H1 (cell line): ENCODE measurements around the gene OTOP3. TPM values are rescaled to one million over a fixed set of nuclear protein-coding genes. Genes with fewer than 3 reads are reported as not detected.

ENCODE experiments used
- CTCF ChIA-PET: fragments of 300-600 bp; sonication (Branson Sonifier 250); formaldehyde crosslinking; loops from one replicate; lab custom pipeline; 2021; ENCODE audit not compliant: partially characterized antibody; lab: Charles Lee
- POLR2A ChIA-PET: fragments of 300-600 bp; sonication (Branson Sonifier 250); formaldehyde crosslinking; loops from one replicate; lab custom pipeline; 2021; ENCODE audit warnings: inconsistent platforms; ENCODE audit not compliant: partially characterized antibody; lab: Charles Lee
- DNase-seq, 2 experiments: peaks; one replicate each; pipeline versions ENCODE4 v3.0.0 to v3.0.0-alpha.2; 2010 to 2022; ENCODE audit warnings: low spot score in 2 of 2, low read depth in 1 of 2, mixed read lengths in 1 of 2
- FAIRE-seq: peaks from 2 replicates; lab custom pipeline; 2011; peaks lifted over from hg19 to GRCh38; lab: Jason Lieb, UNC
- H2AFZ ChIP-seq: 2 replicates; pipeline ENCODE4 v1.8.1; 2012; ENCODE audit warnings: low read length, inconsistent platforms
- H2AK5ac ChIP-seq: 2 replicates; pipeline ENCODE4 v1.6.1; 2013; ENCODE audit warnings: low read depth, low read length
- H2BK120ac ChIP-seq: replicated peaks from 2 replicates; pipeline ENCODE3; 2013; ENCODE audit warnings: low read depth, low read length, inconsistent platforms
- H2BK12ac ChIP-seq: 2 replicates; pipeline ENCODE4 v1.6.1; 2013; ENCODE audit warnings: low read depth, low read length
- H2BK15ac ChIP-seq: 2 replicates; pipeline ENCODE4 v1.6.1; 2013; ENCODE audit warnings: low read length
- H2BK20ac ChIP-seq: 2 replicates; pipeline ENCODE4 v1.6.1; 2013; ENCODE audit warnings: low read length
- H2BK5ac ChIP-seq: 2 replicates; pipeline ENCODE4 v1.6.1; 2013; ENCODE audit warnings: low read depth, low read length
- H3K14ac ChIP-seq: 2 replicates; pipeline ENCODE4 v1.6.1; 2013; ENCODE audit warnings: inconsistent platforms; ENCODE audit not compliant: insufficient read length
- H3K18ac ChIP-seq: 2 replicates; pipeline ENCODE4 v1.6.1; 2013; ENCODE audit warnings: low read length; ENCODE audit errors: extremely low read depth
- H3K23ac ChIP-seq: 2 replicates; pipeline ENCODE4 v1.6.1; 2013; ENCODE audit warnings: inconsistent platforms; ENCODE audit not compliant: insufficient read length
- H3K23me2 ChIP-seq: 2 replicates; pipeline ENCODE4 v1.6.1; 2013; ENCODE audit warnings: low read depth, low read length
- H3K27ac ChIP-seq: 2 replicates; pipeline ENCODE4 v1.6.1; 2011; ENCODE audit warnings: low read depth, low read length, inconsistent platforms
- H3K27me3 ChIP-seq, 4 experiments: replicated peaks in 1 of 4; 1 replicate in 1 of 4; 2 replicates in 3 of 4; pipeline versions ENCODE4 v1.6.1 to v1.8.1; 2011 to 2013; ENCODE audit warnings: low read length in 3 of 4, mild to moderate bottlenecking in 3 of 4, inconsistent platforms in 2 of 4, mixed read lengths in 2 of 4, moderate library complexity in 1 of 4; ENCODE audit not compliant: control insufficient read depth in 3 of 4, insufficient read depth in 3 of 4; ENCODE audit errors: extremely low read depth in 1 of 4
- H3K36me3 ChIP-seq, 4 experiments: 2 replicates each; pipeline versions ENCODE4 v1.6.1 to v1.8.1; 2011 to 2013; ENCODE audit warnings: mild to moderate bottlenecking in 4 of 4, low read length in 3 of 4, moderate library complexity in 2 of 4, control low read depth in 1 of 4, inconsistent platforms in 1 of 4; ENCODE audit not compliant: insufficient read depth in 4 of 4, control insufficient read depth in 2 of 4
- H3K4ac ChIP-seq: replicated peaks from 2 replicates; pipeline ENCODE3; 2013; ENCODE audit warnings: low read length, low read depth, mixed read lengths, inconsistent platforms; ENCODE audit not compliant: insufficient read length
- H3K4me1 ChIP-seq, 4 experiments: replicated peaks in 1 of 4; 1 replicate in 1 of 4; 2 replicates in 3 of 4; pipeline versions ENCODE4 v1.6.1 to v1.8.1; 2011 to 2013; ENCODE audit warnings: low read length in 3 of 4, inconsistent platforms in 2 of 4, mixed read lengths in 1 of 4; ENCODE audit not compliant: insufficient read depth in 4 of 4, control insufficient read depth in 3 of 4
- H3K4me2 ChIP-seq, 2 experiments: 2 replicates each; pipeline versions ENCODE4 v1.6.1 to v1.8.1; 2011 to 2013; ENCODE audit warnings: low read depth in 2 of 2, low read length in 2 of 2, control low read depth in 1 of 2, inconsistent platforms in 1 of 2, mild to moderate bottlenecking in 1 of 2; ENCODE audit not compliant: insufficient read depth in 1 of 2
- H3K4me3 ChIP-seq, 4 experiments: fragments of 200-600, 300-600 bp in 1 of 4; sonication (generic), shearing (Covaris generic), sonication (Bioruptor Twin) in 1 of 4; 2 replicates each; pipeline versions ENCODE4 v1.5.1 to v1.8.1; 2011 to 2016; ENCODE audit warnings: low read length in 4 of 4, low read depth in 3 of 4, control low read depth in 2 of 4, inconsistent platforms in 2 of 4, mild to moderate bottlenecking in 2 of 4, mixed read lengths in 1 of 4, moderate library complexity in 1 of 4; ENCODE audit not compliant: insufficient read depth in 2 of 4; ENCODE audit errors: extremely low read depth in 1 of 4
- H3K56ac ChIP-seq: replicated peaks from 2 replicates; pipeline ENCODE3; 2013; ENCODE audit warnings: low read depth, mild to moderate bottlenecking, mixed read lengths, low read length, inconsistent platforms; ENCODE audit not compliant: insufficient read length
- H3K79me1 ChIP-seq: 2 replicates; pipeline ENCODE4 v1.6.1; 2013; ENCODE audit warnings: low read depth, low read length, control low read depth
- H3K79me2 ChIP-seq, 2 experiments: 2 replicates each; pipeline versions ENCODE4 v1.6.1 to v1.8.1; 2012 to 2013; ENCODE audit warnings: low read length in 2 of 2, mild to moderate bottlenecking in 2 of 2, inconsistent platforms in 1 of 2; ENCODE audit not compliant: insufficient read depth in 2 of 2, control insufficient read depth in 1 of 2
- H3K9ac ChIP-seq, 4 experiments: replicated peaks in 1 of 4; 1 replicate in 1 of 4; 2 replicates in 3 of 4; pipeline versions ENCODE4 v1.6.1 to v1.8.1; 2011 to 2013; ENCODE audit warnings: low read depth in 3 of 4, low read length in 3 of 4, control low read depth in 2 of 4, mild to moderate bottlenecking in 2 of 4, moderate library complexity in 2 of 4, inconsistent platforms in 1 of 4; ENCODE audit errors: extremely low read depth in 1 of 4
- H3K9me3 ChIP-seq, 2 experiments: 2 replicates each; pipeline versions ENCODE4 v1.6.1 to v1.8.1; 2012 to 2013; ENCODE audit warnings: mild to moderate bottlenecking in 2 of 2, moderate library complexity in 2 of 2, control low read depth in 1 of 2, inconsistent platforms in 1 of 2, low read depth in 1 of 2, low read length in 1 of 2, mixed read lengths in 1 of 2; ENCODE audit not compliant: insufficient read depth in 2 of 2
- H4K20me1 ChIP-seq, 2 experiments: replicated peaks in 1 of 2; 2 replicates each; pipeline versions ENCODE3 to v1.8.1; 2011 to 2013; ENCODE audit warnings: inconsistent platforms in 2 of 2, low read length in 2 of 2, mild to moderate bottlenecking in 1 of 2; ENCODE audit not compliant: insufficient read depth in 2 of 2, control insufficient read depth in 1 of 2
- H4K5ac ChIP-seq: 2 replicates; pipeline ENCODE4 v1.6.1; 2013; ENCODE audit warnings: low read length, low read depth, mixed read lengths, inconsistent platforms; ENCODE audit not compliant: insufficient read length
- H4K8ac ChIP-seq: 2 replicates; pipeline ENCODE4 v1.8.0; 2013; ENCODE audit warnings: mild to moderate bottlenecking, moderate library complexity, low read length, inconsistent platforms; ENCODE audit not compliant: insufficient read depth; ENCODE audit errors: extremely low read depth
- H4K91ac ChIP-seq: replicated peaks from 2 replicates; pipeline ENCODE3; 2013; ENCODE audit warnings: low read length, mixed read lengths, inconsistent platforms; ENCODE audit not compliant: insufficient read length
- ATF3 ChIP-seq: IDR thresholded peaks from 2 replicates; pipeline ENCODE4 v1.6.1; 2011; ENCODE audit warnings: low read depth, mild to moderate bottlenecking, low read length; ENCODE audit not compliant: insufficient read depth
- CBX5 ChIP-seq: fragments of 300-800, 300-1000 bp; sonication (generic); IDR thresholded peaks from 2 replicates; pipeline ENCODE4 v1.7.1; 2016; ENCODE audit warnings: antibody characterized with exemption, low read length, low read depth
- CBX8 ChIP-seq: fragments of 300-800, 300-1000 bp; sonication (generic); IDR thresholded peaks from 2 replicates; pipeline ENCODE4 v1.7.1; 2016; ENCODE audit warnings: low read depth, low read length, borderline replicate concordance
- HDAC2 ChIP-seq, 2 experiments: fragments of 300-600 bp in 1 of 2; sonication (generic) in 1 of 2; IDR thresholded peaks; 2 replicates each; pipeline ENCODE4 v1.6.1; 2011 to 2012; ENCODE audit warnings: low read depth in 2 of 2, low read length in 2 of 2, mild to moderate bottlenecking in 2 of 2, moderate library complexity in 2 of 2, borderline replicate concordance in 1 of 2, inconsistent platforms in 1 of 2
- HDAC6 ChIP-seq: IDR thresholded peaks from one replicate; pipeline ENCODE4 v1.7.1; 2012; ENCODE audit warnings: low read depth, mild to moderate bottlenecking, inconsistent platforms, low read length, moderate library complexity
- KDM4A ChIP-seq: IDR thresholded peaks from one replicate; pipeline ENCODE4 v1.7.1; 2012; ENCODE audit warnings: low read depth, mild to moderate bottlenecking, moderate library complexity, low read length, inconsistent platforms; ENCODE audit not compliant: severe bottlenecking
- PHF8 ChIP-seq: fragments of 200-600 bp; sonication (generic); conservative IDR thresholded peaks from 2 replicates; pipeline ENCODE4 v1.7.1; 2012; ENCODE audit warnings: low read depth, mild to moderate bottlenecking, inconsistent platforms, low read length, moderate library complexity
- POLR2A ChIP-seq, 2 experiments: IDR thresholded peaks; 1 replicate in 1 of 2; 2 replicates in 1 of 2; pipeline ENCODE4 v1.6.1; 2011; ENCODE audit warnings: low read depth in 2 of 2, low read length in 2 of 2, mild to moderate bottlenecking in 2 of 2; ENCODE audit errors: control extremely low read depth in 1 of 2
- RBBP5 ChIP-seq: IDR thresholded peaks from 2 replicates; pipeline ENCODE4 v1.7.1; 2012; ENCODE audit warnings: low read depth, mild to moderate bottlenecking, inconsistent platforms, low read length, moderate library complexity, borderline replicate concordance
- SUZ12 ChIP-seq: fragments of 200-600 bp; sonication (generic); IDR thresholded peaks from 2 replicates; pipeline ENCODE4 v1.6.1; 2012; ENCODE audit warnings: mild to moderate bottlenecking, inconsistent platforms, low read length, moderate library complexity, mixed read lengths
- ZNF274 ChIP-seq: IDR thresholded peaks from 2 replicates; pipeline ENCODE4 v1.7.0; 2012; ENCODE audit warnings: low read length, borderline replicate concordance; ENCODE audit errors: extremely low read depth
- whole genome bisulfite sequencing, 2 experiments: shearing (Covaris generic) in 1 of 2; methylation state at CpG; one replicate each; pipeline versions ENCODE4 v1.1.6 to v1.1.7; 2013 to 2015; ENCODE audit warnings: low lambda C conversion rate in 2 of 2, mixed read lengths in 2 of 2, inconsistent platforms in 1 of 2, low coverage in 1 of 2, missing lambda C conversion rate in 1 of 2; ENCODE audit not compliant: insufficient replicate concordance in 2 of 2, insufficient coverage in 1 of 2, insufficient read length in 1 of 2; ENCODE audit errors: extremely low coverage in 1 of 2, missing lambda C conversion rate in 1 of 2; 5-methylcytosine and 5-hydroxymethylcytosine counted together
- polyA plus RNA-seq, 7 experiments: library from polyadenylated mRNA; depleted of rRNA in 3 of 7; stranded (reverse) in 5 of 7; unstranded in 2 of 7; fragments of >200 nt in 5 of 7; fragments of 200-250 nt in 2 of 7; gene quantifications; 1 replicate in 5 of 7; 2 replicates in 1 of 7; 4 replicates in 1 of 7; pipeline versions ENCODE4 v1.2.1 to v1.2.3, GENCODE V29; 2011 to 2013; ENCODE audit warnings: missing spikeins in 2 of 7, mixed read lengths in 2 of 7
- total RNA-seq: library from RNA; stranded (reverse); fragmentation: NEBNext Ultra II Directional; extraction: Animal tissue kit (Norgen Biotek cat#: 25700); gene quantifications from 2 replicates; pipeline ENCODE4 v1.2.1, GENCODE V29; 2021

Gene OTOP3
- total and polyA plus RNA-seq, 2 of the 8 experiments (the other 6 are each of a cell fraction or from before 2014, with no cell fraction given): 0.05 TPM; not detected in 1

- Histone ChIP-seq H3K4me1 (peaks cover 0 to 13% (median 10%) of the 10 kb centered on the region in 4 experiments; a peak in 6 of 7 replicates), H4K20me1 (peaks cover 0 to 1% of the 10 kb centered on the region in 2 experiments), H2BK20ac (no peak overlapping the region), H2AK5ac (no peak overlapping the region), H3K14ac (no peak overlapping the region), H3K23ac (no peak overlapping the region), H4K5ac (no peak overlapping the region), H3K18ac (no peak overlapping the region), H3K56ac (no peak overlapping the region), H4K8ac (0 out of 2 replicates have a peak overlapping the region, but pooled peaks have one; percentile 1), H3K23me2 (0 out of 2 replicates have a peak, but pooled peaks cover 3% of the 10 kb centered on the region), H3K27me3 (no peaks in the 10 kb centered on the region), H3K4ac (no peak overlapping the region), H3K4me2 (no peak overlapping the region), H3K79me1 (no peaks in the 10 kb centered on the region), H3K79me2 (no peaks in the 10 kb centered on the region), H3K9ac (no peak overlapping the region), H3K36me3 (no peaks in the 10 kb centered on the region), H3K4me3 (no peak overlapping the region), H3K9me3 (no peaks in the 10 kb centered on the region), H2BK15ac (0 out of 2 replicates have a peak overlapping the region, but pooled peaks have one; percentile 83), H3K27ac (no peak overlapping the region), H4K91ac (no peak overlapping the region), H2BK5ac (no peak overlapping the region), H2BK12ac (no peak overlapping the region), H2BK120ac (no peak overlapping the region), H2AFZ (no peak overlapping the region)
- 88% methylated on average over 14 of the region's 14 CpGs; no CpG with 5 or more reads in 1 of the 2 experiments for WGBS, 2 experiments
- FAIRE-seq (no peak), DNase-seq (no peak)
- CTCF ChIA-PET: interaction anchor here (2.2 to 27.2 kb wide), 5 partner anchors 7 to 59 kb away, joined by 15 to 1072 read pairs (median 89); partner anchors contain the start of genes HID1, MRPL58, OTOP2 and OTOP3
- POLR2A ChIA-PET: interaction anchor here (0.6 to 0.7 kb wide), 2 partner anchors 81 to 225 kb away, joined by 3 read pairs; no protein-coding TSS in a partner anchor
- TF ChIP-seq PHF8: no peak
- no peak for TF ChIP-seq ZNF274
- TF ChIP-seq POLR2A (IDR thresholded peaks at IDR 0.05; ENCODE audit: control extremely low read depth in 1 of 2, low read depth in 2 of 2, low read length in 2 of 2): no peak
- TF ChIP-seq HDAC2 (IDR thresholded peaks at IDR 0.05; ENCODE audit: borderline replicate concordance in 1 of 2, low read depth in 2 of 2, low read length in 2 of 2): no peak
- TF ChIP-seq HDAC6: no peak
- no peak for TF ChIP-seq SUZ12
- TF ChIP-seq ATF3: no peak
- TF ChIP-seq CBX5: no peak
- no peak for TF ChIP-seq CBX8
- TF ChIP-seq RBBP5: no peak
- TF ChIP-seq KDM4A: no peak
These were observed 29.4 kb downstream of the OTOP3 start for GRCh38 chr17:74964988-74965622.
